PC-3 (cell line): ENCODE data around the gene TRPC1. TPM values are rescaled to one million over a fixed set of nuclear protein-coding genes. Genes with fewer than 3 reads are reported as not detected.

Source experiments
- ATAC-seq: fragments of 200-7000 bp; cut with Tn5 transposase; 2 replicates; pipeline ENCODE4 v1.9.1; 2020; ENCODE audit warnings: mild to moderate bottlenecking, moderate library complexity
- BruUV-seq: library from RNA; stranded (reverse); fragments of 400-500 nt; replicated peaks from 2 replicates; lab custom pipeline; 2021; lab: Mats Ljungman, UMichigan
- CTCF ChIA-PET: fragments of 300-600 bp; sonication (Branson Sonifier 250); formaldehyde crosslinking; loops from one replicate; lab custom pipeline; 2022; ENCODE audit warnings: antibody characterized with exemption; lab: Charles Lee
- POLR2A ChIA-PET: fragments of 300-600 bp; sonication (Branson Sonifier 250); formaldehyde crosslinking; loops from one replicate; lab custom pipeline; 2022; ENCODE audit warnings: antibody characterized with exemption; ENCODE audit not compliant: unreplicated experiment; lab: Charles Lee
- DNase-seq: peaks from one replicate; pipeline ENCODE4 v3.0.0-alpha.2; 2015
- H2AFZ ChIP-seq: fragments of 300-600 bp; sonication (generic); 2 replicates; pipeline ENCODE4 v1.6.0; 2016; ENCODE audit warnings: antibody characterized with exemption, low read length
- H3F3A ChIP-seq: fragments of 300-600 bp; sonication (generic); one replicate; pipeline ENCODE4 v1.6.0; 2017; ENCODE audit warnings: antibody characterized with exemption, low read length, control low read depth, mild to moderate bottlenecking; ENCODE audit not compliant: unreplicated experiment
- H3K27ac ChIP-seq: fragments of 300-600 bp; sonication (generic); 2 replicates; pipeline ENCODE4 v1.5.1; 2016; ENCODE audit warnings: mild to moderate bottlenecking, low read length
- H3K27me3 ChIP-seq: fragments of 300-600 bp; sonication (generic); 2 replicates; pipeline ENCODE4 v1.6.1; 2016; ENCODE audit warnings: low read length, mixed read lengths
- H3K36me3 ChIP-seq: fragments of 300-600 bp; sonication (generic); 2 replicates; pipeline ENCODE4 v1.6.1; 2016; ENCODE audit warnings: low read depth, mixed run types, low read length, mixed read lengths
- H3K4me1 ChIP-seq: fragments of 300-600 bp; sonication (generic); 2 replicates; pipeline ENCODE4 v1.5.1; 2016; ENCODE audit warnings: low read length; ENCODE audit not compliant: insufficient read depth
- H3K4me2 ChIP-seq: fragments of 300-600 bp; sonication (generic); 2 replicates; pipeline ENCODE4 v1.6.0; 2016; ENCODE audit warnings: low read length
- H3K4me3 ChIP-seq: fragments of 300-600 bp; sonication (generic); 2 replicates; pipeline ENCODE4 v1.5.1; 2016; ENCODE audit warnings: mild to moderate bottlenecking, low read length, mixed read lengths
- H3K79me2 ChIP-seq: fragments of 300-600 bp; sonication (generic); 2 replicates; pipeline ENCODE4 v1.6.1; 2017; ENCODE audit warnings: low read length, mixed read lengths
- H3K9ac ChIP-seq: fragments of 300-600 bp; sonication (generic); 2 replicates; pipeline ENCODE4 v1.6.0; 2016; ENCODE audit warnings: mild to moderate bottlenecking, low read length
- H3K9me2 ChIP-seq: fragments of 300-600 bp; sonication (generic); replicated peaks from 2 replicates; pipeline ENCODE4 v1.6.1; 2016; ENCODE audit warnings: mixed run types, low read length, mixed read lengths
- H3K9me3 ChIP-seq: fragments of 300-600 bp; sonication (generic); 2 replicates; pipeline ENCODE4 v1.6.1; 2016; ENCODE audit warnings: low read length, mixed read lengths
- H4K20me1 ChIP-seq: fragments of 300-600 bp; sonication (generic); 2 replicates; pipeline ENCODE4 v1.6.1; 2016; ENCODE audit warnings: low read length, mixed read lengths
- EZH2 ChIP-seq: fragments of 300-600 bp; sonication (generic); IDR thresholded peaks from one replicate; pipeline ENCODE4 v1.6.1; 2017; ENCODE audit warnings: antibody characterized with exemption, mild to moderate bottlenecking, low read length; ENCODE audit not compliant: unreplicated experiment
- EZH2phosphoT487 ChIP-seq: fragments of 300-600 bp; sonication (generic); IDR thresholded peaks from 2 replicates; pipeline ENCODE4 v1.6.1; 2018; ENCODE audit warnings: mild to moderate bottlenecking, antibody characterized with exemption, low read length, borderline replicate concordance
- intact Hi-C: fragments of 100-400 bp; cut with micrococcal nuclease; formaldehyde crosslinking; loops from 2 replicates; pipeline ENCODE4 v1.9.0; 2023
- total RNA-seq: library from RNA; depleted of rRNA; stranded (reverse); fragments of >200 nt; gene quantifications from 2 replicates; pipeline ENCODE4 v1.2.3, GENCODE V29; 2014
- TF ChIP-seq, protein P1 (sequence below): fragments of 300-600 bp; sonication (generic); conservative IDR thresholded peaks from 2 replicates; pipeline ENCODE4 v1.5.1; 2017; ENCODE audit warnings: antibody characterized with exemption, low read depth, mild to moderate bottlenecking, low read length

The TRPC1 gene
- total RNA-seq, 1 experiment from 2014 or later, result 1.7 TPM

DNA sequence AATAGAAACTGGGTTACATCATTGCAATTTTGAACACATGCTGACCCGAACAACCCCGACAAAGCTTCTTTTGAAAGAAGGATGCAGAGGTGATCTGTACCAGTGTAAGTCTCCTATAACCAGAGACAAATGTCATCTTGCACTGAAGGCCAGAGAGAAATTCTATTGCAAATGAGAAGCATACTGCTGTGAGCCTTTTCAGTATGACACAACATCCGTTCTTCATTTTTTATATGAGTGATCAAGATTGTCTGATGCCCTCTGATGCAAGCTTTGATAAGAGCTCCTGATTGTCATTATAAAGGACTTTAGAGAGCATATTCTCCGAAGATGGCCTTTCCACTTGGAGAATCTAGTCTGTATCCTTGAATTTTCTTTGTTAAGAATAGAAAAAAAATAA, 128.2 kb downstream of the TRPC1 start:
- Histone ChIP-seq H3K4me3 (no peak overlapping the region), H3K27me3 (no peaks in the 10 kb centered on the region), H2AFZ (no peak overlapping the region), H3K79me2 (no peaks in the 10 kb centered on the region), H3K9me3 (no peaks in the 10 kb centered on the region), H3K4me1 (peaks cover 45% of the 10 kb centered on the region), H3K27ac (no peak overlapping the region), H3K4me2 (no peak overlapping the region), H3K36me3 (no peaks in the 10 kb centered on the region), H3F3A (no peaks in the 10 kb centered on the region), H3K9me2 (no peaks in the 10 kb centered on the region), H4K20me1 (no peaks in the 10 kb centered on the region), H3K9ac (no peak overlapping the region)
- CTCF ChIA-PET, result no interaction called here
- intact Hi-C loops, result no loop called here
- TF ChIP-seq, protein P1, sequence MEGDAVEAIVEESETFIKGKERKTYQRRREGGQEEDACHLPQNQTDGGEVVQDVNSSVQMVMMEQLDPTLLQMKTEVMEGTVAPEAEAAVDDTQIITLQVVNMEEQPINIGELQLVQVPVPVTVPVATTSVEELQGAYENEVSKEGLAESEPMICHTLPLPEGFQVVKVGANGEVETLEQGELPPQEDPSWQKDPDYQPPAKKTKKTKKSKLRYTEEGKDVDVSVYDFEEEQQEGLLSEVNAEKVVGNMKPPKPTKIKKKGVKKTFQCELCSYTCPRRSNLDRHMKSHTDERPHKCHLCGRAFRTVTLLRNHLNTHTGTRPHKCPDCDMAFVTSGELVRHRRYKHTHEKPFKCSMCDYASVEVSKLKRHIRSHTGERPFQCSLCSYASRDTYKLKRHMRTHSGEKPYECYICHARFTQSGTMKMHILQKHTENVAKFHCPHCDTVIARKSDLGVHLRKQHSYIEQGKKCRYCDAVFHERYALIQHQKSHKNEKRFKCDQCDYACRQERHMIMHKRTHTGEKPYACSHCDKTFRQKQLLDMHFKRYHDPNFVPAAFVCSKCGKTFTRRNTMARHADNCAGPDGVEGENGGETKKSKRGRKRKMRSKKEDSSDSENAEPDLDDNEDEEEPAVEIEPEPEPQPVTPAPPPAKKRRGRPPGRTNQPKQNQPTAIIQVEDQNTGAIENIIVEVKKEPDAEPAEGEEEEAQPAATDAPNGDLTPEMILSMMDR, result no peak
- TF ChIP-seq EZH2phosphoT487, result no peak
- TF ChIP-seq EZH2, result no peak
- DNase-seq, result peak; percentile 36
- no peak; the same call in 1 of the 2 replicates for ATAC-seq
- BruUV-seq, result no TSS peak
- POLR2A ChIA-PET, result no interaction called here

DNA sequence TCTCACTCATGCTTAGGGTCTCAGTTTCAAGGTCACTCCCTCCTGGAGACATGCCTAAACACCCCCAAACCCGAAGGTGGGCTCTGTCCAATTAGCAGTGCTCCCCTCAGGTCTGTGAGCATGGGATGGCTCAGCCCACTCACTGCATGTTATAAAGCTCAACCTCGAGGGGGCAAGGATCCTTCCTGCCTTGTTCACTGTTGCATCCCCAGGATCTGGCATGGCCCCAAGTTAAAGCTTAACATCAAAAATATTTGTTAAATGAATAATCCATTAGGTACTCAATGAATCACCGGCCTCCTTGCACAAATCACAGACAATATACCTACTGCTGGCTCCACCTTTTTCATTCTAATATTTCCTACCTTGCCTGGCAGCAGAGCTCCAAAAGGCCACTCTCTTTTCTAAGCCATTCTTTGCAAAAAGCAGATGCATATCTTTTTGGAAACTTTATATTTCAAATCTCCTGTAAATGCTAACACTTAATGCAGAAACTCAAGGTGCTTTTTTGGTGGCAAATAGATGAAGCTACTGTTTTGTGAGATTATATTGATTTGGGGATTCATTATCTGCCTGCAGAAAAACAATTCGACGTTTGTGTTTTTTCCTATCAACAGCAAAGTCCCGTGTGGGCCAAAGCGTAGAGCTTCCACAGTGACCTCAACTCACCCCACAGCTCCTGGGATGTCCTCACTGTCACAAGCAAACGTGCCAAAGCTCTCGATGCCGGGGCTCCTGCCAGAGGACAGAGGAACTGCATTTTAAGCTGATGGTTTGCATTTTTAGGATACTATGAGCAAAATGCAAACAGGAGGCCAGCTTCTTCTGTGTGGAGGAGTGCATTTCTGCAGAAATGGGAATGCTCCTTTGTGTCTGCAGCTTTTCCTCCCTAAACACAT, 129.7 kb downstream of the TRPC1 start:
- peak; percentile 94 for DNase-seq
- intact Hi-C loops, result no loop called here
- Histone ChIP-seq H3K27me3 (no peaks in the 10 kb centered on the region), H3K4me2 (peak overlapping the region; percentile 77), H4K20me1 (no peaks in the 10 kb centered on the region), H3K4me3 (peak overlapping the region; percentile 38; the same call in 1 of the 2 replicates), H3K9me3 (no peaks in the 10 kb centered on the region), H3K4me1 (peaks cover 45% of the 10 kb centered on the region), H3K9me2 (no peaks in the 10 kb centered on the region), H3K9ac (no peak overlapping the region), H3K79me2 (no peaks in the 10 kb centered on the region), H2AFZ (no peak overlapping the region), H3F3A (no peaks in the 10 kb centered on the region), H3K36me3 (no peaks in the 10 kb centered on the region), H3K27ac (peak overlapping the region; percentile 24; the same call in 1 of the 2 replicates)
- ChIA-PET CTCF (interaction anchor here (0.6 kb wide), 1 partner anchor 12 kb away, joined by 3 read pairs; no protein-coding TSS in a partner anchor), POLR2A (interaction anchor here (0.7 kb wide), 1 partner anchor 121 kb away, joined by 4 read pairs; no protein-coding TSS in a partner anchor)
- ATAC-seq, result peak; percentile 66
- TF ChIP-seq EZH2phosphoT487, result no peak
- no peak for TF ChIP-seq EZH2
- TF ChIP-seq, protein P1, result no peak
- BruUV-seq, result no TSS peak

DNA sequence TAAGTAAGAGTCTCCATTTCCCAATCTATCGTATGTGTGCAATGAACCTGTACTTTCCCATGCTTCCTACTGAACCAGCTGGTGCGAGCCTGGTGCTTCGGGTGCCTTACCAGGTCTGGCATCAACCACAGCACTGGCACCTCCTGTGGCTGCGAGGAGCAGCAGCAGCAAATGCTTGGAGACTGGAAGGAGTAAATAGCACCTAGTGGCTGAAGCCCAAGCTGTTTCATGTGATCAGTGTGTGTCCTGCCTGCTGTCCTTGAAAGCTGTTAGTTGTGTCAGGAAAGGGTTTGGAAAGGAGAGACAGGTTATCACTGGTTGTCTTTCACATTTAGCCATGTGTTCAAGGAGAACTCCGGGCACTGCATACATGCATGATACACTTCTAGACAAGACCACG, 133.2 kb downstream of the TRPC1 start:
- Histone ChIP-seq H3K79me2 (no peaks in the 10 kb centered on the region), H3K9me3 (no peaks in the 10 kb centered on the region), H4K20me1 (no peaks in the 10 kb centered on the region), H3K36me3 (no peaks in the 10 kb centered on the region), H3K4me3 (no peak overlapping the region), H2AFZ (no peak overlapping the region), H3K9me2 (no peaks in the 10 kb centered on the region), H3F3A (no peaks in the 10 kb centered on the region), H3K27me3 (no peaks in the 10 kb centered on the region), H3K4me1 (peaks cover 20% of the 10 kb centered on the region), H3K4me2 (no peak overlapping the region), H3K27ac (no peak overlapping the region), H3K9ac (no peak overlapping the region)
- BruUV-seq, result no TSS peak
- ChIA-PET CTCF (no interaction called here), POLR2A (no interaction called here)
- peak; percentile 77 for ATAC-seq
- TF ChIP-seq EZH2 (no peak), EZH2phosphoT487 (no peak)
- TF ChIP-seq, protein P1, result peak; percentile 50
- intact Hi-C loops, result no loop called here
- DNase-seq, result peak; percentile 52
